ENCODE results near the gene SHANK3. TPM values are rescaled to one million over a fixed set of nuclear protein-coding genes. Genes with fewer than 3 reads are reported as not detected.

The SHANK3 gene
- total RNA-seq, 2 donors from 2014 or later = 8.2 to 12.3 TPM

DNA sequence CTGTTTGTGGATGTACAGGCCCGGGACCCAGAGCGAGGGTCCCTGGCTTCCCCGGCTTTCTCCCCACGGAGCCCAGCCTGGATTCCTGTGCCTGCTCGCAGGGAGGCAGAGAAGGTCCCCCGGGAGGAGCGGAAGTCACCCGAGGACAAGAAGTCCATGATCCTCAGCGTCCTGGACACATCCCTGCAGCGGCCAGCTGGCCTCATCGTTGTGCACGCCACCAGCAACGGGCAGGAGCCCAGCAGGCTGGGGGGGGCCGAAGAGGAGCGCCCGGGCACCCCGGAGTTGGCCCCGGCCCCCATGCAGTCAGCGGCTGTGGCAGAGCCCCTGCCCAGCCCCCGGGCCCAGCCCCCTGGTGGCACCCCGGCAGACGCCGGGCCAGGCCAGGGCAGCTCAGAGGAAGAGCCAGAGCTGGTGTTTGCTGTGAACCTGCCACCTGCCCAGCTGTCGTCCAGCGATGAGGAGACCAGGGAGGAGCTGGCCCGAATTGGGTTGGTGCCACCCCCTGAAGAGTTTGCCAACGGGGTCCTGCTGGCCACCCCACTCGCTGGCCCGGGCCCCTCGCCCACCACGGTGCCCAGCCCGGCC, 48.7 kb downstream of the SHANK3 start:
- Histone ChIP-seq H3K27ac (no peak overlapping the region), H3K36me3 (peaks cover 12% of the 10 kb centered on the region), H3K4me3 (no peak overlapping the region)

DNA sequence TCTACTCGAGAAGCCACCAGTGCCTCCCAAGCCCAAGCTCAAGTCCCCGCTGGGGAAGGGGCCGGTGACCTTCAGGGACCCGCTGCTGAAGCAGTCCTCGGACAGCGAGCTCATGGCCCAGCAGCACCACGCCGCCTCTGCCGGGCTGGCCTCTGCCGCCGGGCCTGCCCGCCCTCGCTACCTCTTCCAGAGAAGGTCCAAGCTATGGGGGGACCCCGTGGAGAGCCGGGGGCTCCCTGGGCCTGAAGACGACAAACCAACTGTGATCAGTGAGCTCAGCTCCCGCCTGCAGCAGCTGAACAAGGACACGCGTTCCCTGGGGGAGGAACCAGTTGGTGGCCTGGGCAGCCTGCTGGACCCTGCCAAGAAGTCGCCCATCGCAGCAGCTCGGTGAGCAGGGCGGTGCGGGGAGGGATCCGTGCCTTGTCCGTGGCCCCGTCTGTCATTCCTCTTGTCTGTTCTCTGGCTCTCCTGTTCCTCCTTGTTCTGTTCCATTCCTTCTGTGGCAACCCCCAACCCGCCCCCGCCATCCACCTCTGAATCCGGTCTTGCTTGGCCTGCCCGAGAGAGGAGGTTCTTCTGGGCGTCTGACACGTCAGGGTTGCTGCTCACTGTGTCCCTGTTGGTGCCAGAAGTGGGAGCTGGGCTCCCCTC, 49.6 kb downstream of the SHANK3 start:
- TF ChIP-seq, protein P1, sequence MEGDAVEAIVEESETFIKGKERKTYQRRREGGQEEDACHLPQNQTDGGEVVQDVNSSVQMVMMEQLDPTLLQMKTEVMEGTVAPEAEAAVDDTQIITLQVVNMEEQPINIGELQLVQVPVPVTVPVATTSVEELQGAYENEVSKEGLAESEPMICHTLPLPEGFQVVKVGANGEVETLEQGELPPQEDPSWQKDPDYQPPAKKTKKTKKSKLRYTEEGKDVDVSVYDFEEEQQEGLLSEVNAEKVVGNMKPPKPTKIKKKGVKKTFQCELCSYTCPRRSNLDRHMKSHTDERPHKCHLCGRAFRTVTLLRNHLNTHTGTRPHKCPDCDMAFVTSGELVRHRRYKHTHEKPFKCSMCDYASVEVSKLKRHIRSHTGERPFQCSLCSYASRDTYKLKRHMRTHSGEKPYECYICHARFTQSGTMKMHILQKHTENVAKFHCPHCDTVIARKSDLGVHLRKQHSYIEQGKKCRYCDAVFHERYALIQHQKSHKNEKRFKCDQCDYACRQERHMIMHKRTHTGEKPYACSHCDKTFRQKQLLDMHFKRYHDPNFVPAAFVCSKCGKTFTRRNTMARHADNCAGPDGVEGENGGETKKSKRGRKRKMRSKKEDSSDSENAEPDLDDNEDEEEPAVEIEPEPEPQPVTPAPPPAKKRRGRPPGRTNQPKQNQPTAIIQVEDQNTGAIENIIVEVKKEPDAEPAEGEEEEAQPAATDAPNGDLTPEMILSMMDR (IDR thresholded peaks at IDR 0.05) = no peak
- Histone ChIP-seq H3K9me3 (no peaks in the 10 kb centered on the region), H3K4me1 (peaks cover 0 to 27% of the 10 kb centered on the region in 2 donors), H3K4me3 (no peak overlapping the region), H3K27me3 (peaks cover 0 to 2% of the 10 kb centered on the region in 2 donors), H3K27ac (no peak overlapping the region), H3K36me3 (peaks cover 10% of the 10 kb centered on the region)
- DNase-seq (ENCODE audit: low spot score) = no peak

More for the DNA sequence above, 48.7 kb downstream of the SHANK3 start:
- peaks cover 0 to 2% of the 10 kb centered on the region in 2 donors for H3K27me3 ChIP-seq
- no peaks in the 10 kb centered on the region for H3K9me3 ChIP-seq
- H3K4me1 ChIP-seq = peaks cover 0 to 22% of the 10 kb centered on the region in 2 donors
- DNase-seq (ENCODE audit: low spot score) = no peak
- TF ChIP-seq, protein P1 (IDR thresholded peaks at IDR 0.05) = no peak

Other genes with a start within 250 kb of the SHANK3 start
- gene SBF1, start 197.8 kb upstream of the SHANK3 start, total RNA-seq = 10 to 100 TPM; 41.1 to 57.1 TPM
- gene ADM2, start 191.3 kb upstream of the SHANK3 start, total RNA-seq = under 1 TPM in 1 of 2 donors, not detected in 1; 0.08 TPM
- gene MIOX, start 186.0 kb upstream of the SHANK3 start, total RNA-seq = not detected
- 10 to 100 TPM; 30.1 to 33.8 TPM for gene LMF2, start 165.1 kb upstream of the SHANK3 start, total RNA-seq
- 10 to 100 TPM; 19.5 to 33.4 TPM for gene NCAPH2, start 164.6 kb upstream of the SHANK3 start, total RNA-seq
- under 1 TPM in 1 of 2 donors, not detected in 1; 0.94 TPM for gene SCO2, start 147.2 kb upstream of the SHANK3 start, total RNA-seq
- gene TYMP, start 142.8 kb upstream of the SHANK3 start, total RNA-seq = 10 to 100 TPM in 1 of 2 donors, 1 to 10 TPM in 1; 9.1 to 35.8 TPM
- not detected for gene KLHDC7B, start 126.9 kb upstream of the SHANK3 start, total RNA-seq
- gene SYCE3, start 109.9 kb upstream of the SHANK3 start, total RNA-seq = not detected
- 100 to 1,000 TPM; 184 to 281 TPM for gene CPT1B, start 94.4 kb upstream of the SHANK3 start, total RNA-seq
- gene CHKB, start 90.0 kb upstream of the SHANK3 start, total RNA-seq = 10 to 100 TPM; 25.1 to 29.5 TPM
- under 1 TPM; 0.26 to 0.71 TPM for gene MAPK8IP2, start 72.0 kb upstream of the SHANK3 start, total RNA-seq
- 10 to 100 TPM; 30.7 to 38.9 TPM for gene ARSA, start 44.7 kb upstream of the SHANK3 start, total RNA-seq
- gene ACR, start 65.4 kb downstream of the SHANK3 start, total RNA-seq = under 1 TPM in 1 of 2 donors, not detected in 1; 0.39 TPM
- 1 to 10 TPM; 4.3 to 9.9 TPM for gene RABL2B, start 110.8 kb downstream of the SHANK3 start, total RNA-seq